NK-92 (cell line): Measurements from ENCODE around the gene VPREB1.
"Not testable (repeated sequence)": the region's sequence is repeated elsewhere in the genome, so short reads cannot be mapped to it uniquely, and the experiment has no call there.

ENCODE experiments used
- DNase-seq: peaks from one replicate; lab custom pipeline; 2025; ENCODE audit not compliant: unreplicated experiment; lab: John Stamatoyannopoulos, UW

Gene VPREB1

DNA sequence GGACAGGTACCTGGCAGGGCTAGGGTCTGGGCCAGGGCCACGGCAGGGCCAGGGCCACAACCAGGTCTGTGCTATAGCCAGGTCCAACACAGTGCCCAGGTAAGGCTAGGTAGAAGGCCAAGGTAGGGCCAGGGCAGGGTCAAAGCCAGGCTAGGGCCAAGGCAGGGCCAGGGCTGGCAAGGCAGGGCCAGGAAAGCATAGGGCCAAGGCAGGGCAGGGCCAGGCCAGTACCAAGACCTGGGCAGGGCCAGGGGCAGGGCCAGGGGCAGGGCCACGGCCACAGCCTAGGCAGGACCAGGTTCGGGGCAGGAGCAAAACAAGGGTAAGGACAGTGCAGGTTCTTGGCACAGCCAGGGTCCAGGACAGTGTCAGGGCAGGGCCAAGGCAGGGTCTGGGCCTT, 48.1 kb downstream of the VPREB1 start:
- DNase-seq: not testable (repeated sequence)

DNA sequence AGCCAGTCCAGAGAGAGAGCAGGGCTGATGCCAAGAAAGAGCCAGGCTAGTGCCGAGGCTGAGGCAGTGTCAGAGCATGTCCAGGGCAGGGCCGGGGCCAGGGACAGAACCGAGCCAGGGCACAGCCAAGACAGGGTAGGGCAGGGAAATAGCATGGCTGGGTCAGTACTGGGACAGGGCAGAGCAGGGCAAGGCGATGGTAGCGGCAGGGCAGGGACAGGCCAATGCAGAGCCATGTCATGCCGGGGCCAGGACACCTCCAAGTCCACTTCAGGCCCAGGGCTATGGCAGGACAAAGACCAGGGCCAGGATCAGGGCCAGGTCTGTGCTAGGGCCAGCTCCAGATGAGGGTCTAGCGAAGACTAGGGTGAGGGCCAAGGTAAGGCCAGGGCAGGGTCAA, 48.9 kb downstream of the VPREB1 start:
- DNase-seq: not testable (repeated sequence)

DNA sequence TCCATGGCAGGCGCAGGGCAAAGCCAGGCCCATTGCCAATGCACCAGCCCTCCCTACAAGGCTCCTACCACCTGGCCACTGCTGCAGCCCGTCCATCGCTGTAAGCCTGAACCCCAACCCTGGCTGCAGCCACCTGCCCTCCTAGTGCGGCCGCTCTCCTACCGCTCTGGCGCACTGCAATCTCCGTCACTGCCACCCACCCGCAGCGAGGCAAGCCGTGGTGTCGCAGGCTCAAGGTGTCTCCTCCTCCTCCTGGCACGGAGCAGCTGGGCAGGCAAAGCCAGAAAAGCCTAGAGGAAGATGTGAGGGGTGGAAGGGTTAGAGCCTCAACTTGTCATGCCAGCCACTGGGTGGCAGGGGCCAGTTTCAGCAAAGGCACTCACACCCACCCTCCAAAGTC, 50.1 kb downstream of the VPREB1 start:
- not testable (repeated sequence) for DNase-seq
